Sigmoid colon (tissue), 7 donors: ENCODE data around the gene DNASE2B. TPM values are rescaled to one million over a fixed set of nuclear protein-coding genes. Genes with fewer than 3 reads are reported as not detected.

Experiments
- DNase-seq: peaks from one replicate; pipeline ENCODE4 v3.0.0-alpha.2; 2019
- H3K27ac ChIP-seq, 4 donors: fragments of 200-600 bp; sonication (generic); one replicate each; pipeline ENCODE4 v1.5.1; 2016 to 2019; ENCODE audit warnings: mild to moderate bottlenecking in 1 of 4
- H3K27me3 ChIP-seq, 3 donors: fragments of 200-600 bp; sonication (generic); one replicate each; pipeline ENCODE4 v1.5.1; 2019; ENCODE audit warnings: mild to moderate bottlenecking in 1 of 3
- H3K36me3 ChIP-seq, 4 donors: fragments of 200-600 bp; sonication (generic); one replicate each; pipeline ENCODE4 v1.5.1; 2016 to 2019
- H3K4me1 ChIP-seq, 4 donors: fragments of 200-600 bp; sonication (generic); one replicate each; pipeline ENCODE4 v1.5.1; 2017 to 2019
- H3K4me3 ChIP-seq, 4 donors: fragments of 200-600 bp; sonication (generic); one replicate each; pipeline ENCODE4 v1.5.1; 2017 to 2019; ENCODE audit warnings: mild to moderate bottlenecking in 2 of 4, moderate library complexity in 1 of 4
- H3K9me3 ChIP-seq, 4 donors: fragments of 200-600 bp in 3 of 4; sonication (generic) in 3 of 4; one replicate each; pipeline versions ENCODE4 v1.5.1 to v1.6.1; 2013 to 2019
- CTCF ChIP-seq, 4 experiments: fragments of 450-650 bp in 3 of 4; fragments of 200-600 bp in 1 of 4; IDR thresholded peaks; one replicate each; pipeline ENCODE4 v1.5.1; 2016 to 2019; ENCODE audit warnings: antibody characterized with exemption in 4 of 4, mild to moderate bottlenecking in 3 of 4, moderate library complexity in 2 of 4
- EP300 ChIP-seq, 4 donors: sonication (generic); formaldehyde crosslinking; IDR thresholded peaks; one replicate each; pipeline ENCODE4 v1.6.1; 2017; ENCODE audit warnings: antibody characterized with exemption in 4 of 4
- POLR2A ChIP-seq, 2 donors: fragments of 450-650 bp; IDR thresholded peaks; one replicate each; pipeline ENCODE4 v1.6.1; 2016; ENCODE audit warnings: antibody characterized with exemption in 2 of 2, mild to moderate bottlenecking in 2 of 2, moderate library complexity in 2 of 2
- POLR2AphosphoS5 ChIP-seq, 4 donors: sonication (generic); formaldehyde crosslinking; IDR thresholded peaks; one replicate each; pipeline ENCODE4 v1.6.1; 2017; ENCODE audit warnings: antibody characterized with exemption in 4 of 4
- WGBS, 2 donors: extraction: QIAGEN DNeasy Blood & Tissue Kit; methylation state at CpG; one replicate each; pipeline ENCODE4 v1.1.7; 2013; 5-methylcytosine and 5-hydroxymethylcytosine counted together
- intact Hi-C: fragments of 100-400 bp; cut with DNase I; formaldehyde crosslinking; loops from one replicate; pipeline ENCODE4 v1.15.1; 2023
- polyA plus RNA-seq, 3 donors: library from polyadenylated mRNA; stranded (reverse); fragments of 200-250 nt; gene quantifications; one replicate each; pipeline ENCODE4 v1.2.3, GENCODE V29; 2013
- total RNA-seq, 4 donors: library from RNA; depleted of rRNA; stranded (reverse); fragments of >200 nt; gene quantifications; one replicate each; pipeline ENCODE4 v1.1.0, GENCODE V29; 2016
- donor health status: healthy with polysubstance abuse.
- donor health status: Bipolar disorder and iron deficiency.
- donor health status: healthy.

DNASE2B gene
- total and polyA plus RNA-seq, 7 donors, result 0.38 to 0.99 TPM; not detected in 5

- H3K9me3 ChIP-seq, result no peaks in the 10 kb centered on the region
- H3K4me1 ChIP-seq, result no peaks in the 10 kb centered on the region
- H3K27ac ChIP-seq, result no peak overlapping the region
- WGBS, 2 donors, result 85% methylated on average over 7 of the region's 7 CpGs
- intact Hi-C loops, result no loop called here
- TF ChIP-seq CTCF (IDR thresholded peaks at IDR 0.05) (no peak), POLR2AphosphoS5 (IDR thresholded peaks at IDR 0.05) (no peak), POLR2A (IDR thresholded peaks at IDR 0.05) (no peak), EP300 (IDR thresholded peaks at IDR 0.05) (no peak)
- H3K4me3 ChIP-seq, result no peak overlapping the region
- no peak for DNase-seq
- no peaks in the 10 kb centered on the region for H3K27me3 ChIP-seq
- H3K36me3 ChIP-seq, result no peaks in the 10 kb centered on the region
Measured at GRCh38 chr1:84412316-84412942, 14.1 kb downstream of the DNASE2B start.

- no peaks in the 10 kb centered on the region for H3K9me3 ChIP-seq
- H3K36me3 ChIP-seq, result no peaks in the 10 kb centered on the region
- H3K27me3 ChIP-seq, result no peaks in the 10 kb centered on the region
- DNase-seq, result no peak
- 76 to 88% methylated on average over 2 of the region's 2 CpGs for WGBS, 2 donors
- H3K4me3 ChIP-seq, result no peak overlapping the region
- intact Hi-C loops, result no loop called here
- TF ChIP-seq CTCF (IDR thresholded peaks at IDR 0.05) (no peak), POLR2A (IDR thresholded peaks at IDR 0.05) (no peak), EP300 (IDR thresholded peaks at IDR 0.05) (no peak), POLR2AphosphoS5 (IDR thresholded peaks at IDR 0.05) (no peak)
- H3K4me1 ChIP-seq, result no peaks in the 10 kb centered on the region
- no peak overlapping the region for H3K27ac ChIP-seq
Measured at GRCh38 chr1:84415396-84415795, 17.1 kb downstream of the DNASE2B start.

GRCh38 chr1:84422909-84423308 lies 24.6 kb downstream of the DNASE2B start:
- Histone ChIP-seq H3K4me1 (no peaks in the 10 kb centered on the region), H3K4me3 (no peak overlapping the region), H3K27ac (no peak overlapping the region), H3K27me3 (no peaks in the 10 kb centered on the region), H3K36me3 (no peaks in the 10 kb centered on the region), H3K9me3 (no peaks in the 10 kb centered on the region)
- no peak for DNase-seq
- TF ChIP-seq CTCF (IDR thresholded peaks at IDR 0.05) (no peak), EP300 (IDR thresholded peaks at IDR 0.05) (no peak), POLR2A (IDR thresholded peaks at IDR 0.05) (no peak), POLR2AphosphoS5 (IDR thresholded peaks at IDR 0.05) (no peak)
- intact Hi-C loops, result no loop called here

GRCh38 chr1:84424513-84425149 lies 26.3 kb downstream of the DNASE2B start:
- Histone ChIP-seq H3K4me3 (no peak overlapping the region), H3K27ac (no peak overlapping the region), H3K9me3 (no peaks in the 10 kb centered on the region), H3K36me3 (no peaks in the 10 kb centered on the region), H3K4me1 (no peaks in the 10 kb centered on the region), H3K27me3 (no peaks in the 10 kb centered on the region)
- intact Hi-C loops, result no loop called here
- 92 to 95% methylated on average over 6 of the region's 6 CpGs for WGBS, 2 donors
- TF ChIP-seq CTCF (IDR thresholded peaks at IDR 0.05) (no peak), EP300 (IDR thresholded peaks at IDR 0.05) (no peak), POLR2AphosphoS5 (IDR thresholded peaks at IDR 0.05) (no peak), POLR2A (IDR thresholded peaks at IDR 0.05) (no peak)
- DNase-seq, result no peak
